Suprapubic skin (tissue), 4 donors: ENCODE results near the gene SHISA8.

Experiments used
- CTCF ChIP-seq, 2 donors: fragments of 200-600 bp in 1 of 2; fragments of 450-650 bp in 1 of 2; sonication (generic) in 1 of 2; IDR thresholded peaks; one replicate each; pipeline ENCODE4 v1.5.1; 2016 to 2019; ENCODE audit warnings: antibody characterized with exemption in 2 of 2, mild to moderate bottlenecking in 1 of 2, moderate library complexity in 1 of 2
- POLR2A ChIP-seq, 2 donors: fragments of 450-650 bp; IDR thresholded peaks; one replicate each; pipeline ENCODE4 v1.6.1; 2017; ENCODE audit warnings: antibody characterized with exemption in 2 of 2, mild to moderate bottlenecking in 2 of 2, moderate library complexity in 2 of 2
- POLR2AphosphoS5 ChIP-seq, 3 donors: sonication (generic); formaldehyde crosslinking; IDR thresholded peaks; one replicate each; pipeline ENCODE4 v1.6.1; 2017; ENCODE audit warnings: antibody characterized with exemption in 3 of 3

DNA sequence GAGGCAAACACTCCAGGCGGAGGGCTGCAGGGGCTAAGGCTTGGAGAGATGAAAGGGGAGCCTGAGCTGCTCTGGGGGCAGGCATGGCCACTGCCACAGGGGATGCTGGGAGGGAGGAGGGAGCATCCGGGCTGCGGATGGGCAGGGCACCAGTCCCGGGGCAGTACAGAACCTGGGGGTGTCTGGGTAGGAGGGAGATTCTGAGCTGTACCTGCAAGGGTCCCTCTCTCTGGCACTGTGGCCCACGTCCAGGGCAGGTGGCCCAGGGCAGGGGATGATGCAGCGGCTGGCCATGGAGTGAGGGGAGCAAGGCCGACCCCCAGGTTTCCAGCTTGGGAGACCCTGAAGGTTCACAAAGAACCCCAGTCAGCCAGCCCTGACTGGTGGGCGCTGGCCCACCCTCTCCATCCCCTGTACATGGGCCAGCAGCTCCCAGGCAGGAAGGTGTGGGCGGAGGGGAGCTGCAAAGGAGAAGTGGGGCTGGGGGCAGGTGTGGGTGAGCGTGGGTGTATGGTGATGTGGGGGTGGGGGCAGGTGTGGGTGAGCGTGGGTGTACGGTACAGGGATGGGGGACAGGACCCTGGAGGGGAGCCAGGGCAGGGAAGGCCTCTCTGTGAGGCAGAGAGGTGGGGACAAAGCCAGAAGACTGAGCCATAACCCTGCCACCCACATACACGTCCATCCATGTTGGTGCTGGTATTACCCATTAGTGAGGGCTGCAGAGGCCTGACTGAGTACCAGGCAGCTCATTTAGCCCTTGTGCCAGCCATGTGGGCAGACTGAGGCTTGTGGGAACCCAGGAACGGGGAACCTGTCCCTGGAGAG is 13.9 kb upstream of the SHISA8 start:
- TF ChIP-seq POLR2AphosphoS5 (IDR thresholded peaks at IDR 0.05), result no peak
- no peak for TF ChIP-seq POLR2A (IDR thresholded peaks at IDR 0.05)
- TF ChIP-seq CTCF (IDR thresholded peaks at IDR 0.05), result no peak
